HG03095 (cell line): ENCODE results near the gene S100A8.

Experiments
- ATAC-seq: cut with Tn5 transposase; IDR thresholded peaks from one replicate; pipeline ENCODE4 v1.9.1; 2021; ENCODE audit warnings: moderate library complexity; ENCODE audit not compliant: unreplicated experiment

Gene S100A8

DNA sequence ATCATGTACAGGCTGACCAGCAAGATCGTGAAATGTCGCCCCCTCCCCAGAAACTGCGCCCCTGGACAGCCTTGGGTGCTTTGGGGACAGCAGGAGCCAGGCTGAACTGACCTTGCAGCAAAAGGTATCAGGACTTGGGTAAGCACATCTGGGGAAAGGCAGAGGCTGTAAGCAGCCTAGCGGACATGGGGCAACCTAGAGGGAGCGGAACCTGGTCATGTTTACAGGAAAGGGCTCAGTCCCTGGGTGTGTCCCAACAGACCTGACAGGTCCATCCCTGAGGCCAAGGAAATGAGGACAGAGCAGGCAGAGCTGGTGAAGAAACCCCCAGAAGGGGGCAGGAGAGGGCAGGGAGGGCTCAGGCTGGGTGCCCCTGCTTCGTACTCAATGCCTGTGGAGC lies 3.1 kb upstream of the S100A8 start:
- ATAC-seq = no peak

GRCh38 chr1:153392822-153393221 lies 1.9 kb upstream of the S100A8 start:
- ATAC-seq = no peak

- no peak for ATAC-seq
Observed at GRCh38 chr1:153392258-153392657, 1.4 kb upstream of the S100A8 start.

- ATAC-seq = no peak
Observed at GRCh38 chr1:153389973-153390879, 647 bp downstream of the S100A8 start.

DNA sequence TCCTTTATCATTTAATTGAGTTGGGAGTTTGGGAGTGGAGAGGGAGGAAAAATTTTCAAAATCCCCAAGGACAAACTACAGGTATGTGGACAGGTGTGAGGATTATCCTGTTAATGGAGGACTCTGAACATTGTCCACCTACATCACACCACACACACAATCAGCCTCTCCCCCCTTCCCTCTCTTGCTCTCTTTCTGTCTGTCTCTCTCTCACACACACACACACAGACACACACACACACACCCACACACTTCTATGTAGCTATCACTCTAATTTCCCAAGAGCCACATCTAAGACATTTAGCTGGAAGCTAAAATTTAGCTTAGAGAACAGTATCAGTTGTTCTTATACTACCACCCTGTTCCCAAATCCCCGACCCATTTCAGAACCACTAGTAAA lies 1.5 kb downstream of the S100A8 start:
- no peak for ATAC-seq

- no peak for ATAC-seq
Observed at GRCh38 chr1:153387785-153388184, 3.1 kb downstream of the S100A8 start.

GRCh38 chr1:153387001-153387400 lies 3.9 kb downstream of the S100A8 start:
- ATAC-seq = no peak

GRCh38 chr1:153386500-153386901 lies 4.4 kb downstream of the S100A8 start:
- ATAC-seq = no peak

DNA sequence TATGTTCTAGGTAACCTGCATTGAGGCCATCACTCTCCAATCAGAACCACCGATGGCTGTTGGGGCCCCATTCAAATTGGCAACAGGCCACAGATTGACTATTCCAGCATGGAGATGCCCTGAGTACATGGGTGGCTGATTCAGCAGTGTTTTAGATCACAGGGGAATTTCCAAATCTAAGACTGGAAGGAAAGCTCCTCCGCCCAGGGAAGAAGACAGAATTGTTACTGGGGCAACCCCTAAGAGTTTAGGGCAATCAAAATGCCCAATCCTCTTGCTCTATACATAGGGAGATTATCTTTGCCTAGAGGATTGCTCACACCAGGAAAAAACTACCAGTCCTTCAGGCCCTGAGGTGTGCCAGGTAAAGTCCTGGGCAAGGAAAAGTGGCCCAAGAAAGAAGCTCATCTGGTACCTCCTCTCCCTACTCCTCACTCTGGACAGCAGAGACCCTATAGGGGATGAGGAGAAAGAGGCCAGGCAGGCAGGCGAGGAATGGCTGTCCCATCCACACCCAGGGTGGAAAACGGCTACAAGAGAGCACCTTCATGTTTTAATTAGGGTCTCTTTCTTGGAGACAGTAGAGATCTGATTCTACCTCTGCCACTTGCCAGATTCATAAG lies 5.8 kb downstream of the S100A8 start:
- no peak for ATAC-seq

DNA sequence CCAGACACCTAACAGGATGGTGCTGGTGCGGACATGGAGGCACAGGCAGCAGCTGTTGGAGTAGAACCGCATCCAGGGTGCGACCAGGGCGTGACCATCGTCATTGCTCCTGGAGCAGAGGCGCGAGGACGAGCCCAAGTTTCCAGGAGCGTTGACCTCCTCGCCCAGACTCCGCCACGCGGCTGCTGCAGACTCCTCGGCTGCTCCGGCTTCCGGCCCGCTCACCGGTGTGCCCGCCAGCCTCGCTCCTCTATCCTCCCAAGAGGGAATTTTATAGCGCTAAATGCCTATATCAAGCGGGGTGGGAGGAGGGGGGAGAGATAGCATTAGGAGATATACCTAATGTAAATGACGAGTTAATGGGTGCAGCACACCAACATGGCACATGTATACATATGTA lies 10.2 kb downstream of the S100A8 start:
- no peak for ATAC-seq

DNA sequence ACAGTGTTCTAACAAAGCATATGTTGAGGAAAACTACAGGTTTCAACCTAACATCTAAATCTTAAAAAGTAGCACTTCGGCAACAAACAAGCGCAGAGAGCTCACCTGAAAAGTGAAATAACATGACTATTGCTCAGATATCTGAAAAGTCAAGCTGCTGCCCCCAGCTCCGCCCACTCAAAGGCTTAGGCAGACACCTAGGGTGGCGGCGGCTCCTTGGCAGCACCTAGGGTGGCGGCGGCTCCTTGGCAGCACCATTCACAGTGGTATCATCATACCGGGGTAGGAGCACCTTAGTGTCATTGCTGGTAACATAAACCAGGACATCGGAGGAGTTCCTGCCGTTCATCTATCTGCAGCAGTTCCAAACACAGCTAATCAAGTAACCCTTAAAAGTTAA lies 11.3 kb downstream of the S100A8 start:
- no peak for ATAC-seq

GRCh38 chr1:153375511-153375910 lies 15.4 kb downstream of the S100A8 start, which contains the start of gene S100A12:
Gene S100A12 (minus strand): TSS chr1:153375621. CDS start chr1:153374592, 1,029 bp downstream.
- ATAC-seq = no peak

GRCh38 chr1:153374071-153374470 lies 16.8 kb downstream of the S100A8 start:
- no peak for ATAC-seq

DNA sequence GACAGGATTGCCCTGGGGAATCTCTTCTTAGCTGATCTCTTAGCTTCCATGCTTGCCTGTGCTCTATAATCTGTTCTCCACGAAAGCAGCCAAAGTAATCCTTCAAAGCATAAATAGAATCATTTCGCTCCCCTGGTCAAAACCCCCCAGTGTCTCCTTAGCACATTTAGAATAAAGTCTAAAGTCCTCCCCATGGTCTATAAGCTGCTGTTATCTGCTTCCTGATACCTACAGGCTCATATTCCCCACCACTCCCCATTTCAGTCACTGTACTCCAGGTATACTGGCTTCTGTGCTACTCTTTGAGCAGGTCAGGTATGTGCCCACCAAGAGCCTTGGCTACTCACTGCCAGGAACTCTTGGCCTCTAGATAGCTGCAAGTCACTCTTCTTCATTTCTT lies 18.3 kb downstream of the S100A8 start:
- ATAC-seq = no peak

GRCh38 chr1:153371231-153371630 lies 19.6 kb downstream of the S100A8 start:
- no peak for ATAC-seq

- no peak for ATAC-seq
Observed at GRCh38 chr1:153370146-153370545, 20.7 kb downstream of the S100A8 start.

DNA sequence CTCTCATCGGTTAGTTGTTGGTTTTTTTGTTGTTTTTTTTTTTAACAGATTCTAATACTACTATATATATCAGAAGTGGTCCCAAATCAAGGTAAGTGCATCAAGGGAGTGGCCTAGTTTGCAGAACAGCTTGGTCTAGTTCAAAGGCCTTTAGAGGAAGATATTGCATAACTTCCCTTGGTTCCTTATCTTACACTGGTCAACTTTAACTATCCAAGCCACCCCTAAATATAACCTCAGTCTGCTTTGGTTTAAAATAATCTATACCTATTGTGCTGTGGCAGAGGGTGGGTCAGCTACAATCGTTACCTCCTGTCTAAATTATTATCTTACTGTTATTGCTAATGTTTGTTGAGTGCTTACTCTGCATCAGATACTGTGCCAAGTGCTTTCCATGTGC lies 22.4 kb downstream of the S100A8 start:
- ATAC-seq = no peak

DNA sequence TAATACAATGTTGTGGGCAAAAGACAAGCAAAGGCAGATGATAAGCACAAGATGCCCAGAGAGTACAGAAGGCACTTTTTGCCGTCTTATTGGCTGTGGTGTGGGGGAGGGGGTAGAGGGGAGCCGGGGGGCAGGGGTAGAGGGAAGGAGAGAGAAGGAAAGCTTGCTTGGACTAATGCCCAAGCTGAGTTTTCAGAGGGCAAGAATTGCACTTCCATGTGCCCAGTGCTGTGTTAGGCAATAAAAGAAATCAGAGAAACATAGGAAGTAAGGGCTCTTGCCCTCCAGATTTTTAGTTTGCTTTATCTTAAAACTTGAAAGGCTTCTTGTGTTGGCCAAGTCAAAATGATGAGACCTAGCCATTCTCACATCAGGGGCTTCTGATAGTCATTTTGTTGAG lies 23.8 kb downstream of the S100A8 start:
- no peak for ATAC-seq

DNA sequence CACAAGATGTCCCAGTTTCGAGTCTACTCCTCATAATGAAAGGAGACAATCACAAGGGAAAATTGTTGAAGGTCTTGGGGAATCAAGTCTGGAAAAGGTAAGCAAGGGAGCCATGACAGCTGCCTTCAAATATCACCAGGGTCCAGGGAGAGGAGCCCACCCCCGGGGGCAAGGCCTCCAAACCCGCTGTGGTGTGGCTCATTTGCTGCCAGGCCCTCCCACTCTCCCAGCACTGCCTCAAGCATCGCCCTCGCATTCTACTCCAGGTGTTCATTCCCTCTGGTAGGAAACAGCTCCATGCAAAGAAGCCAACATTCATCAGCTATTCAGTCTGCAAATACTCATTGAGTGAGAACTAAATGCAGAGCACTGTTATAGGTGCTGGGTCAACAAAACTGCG lies 24.6 kb downstream of the S100A8 start:
- no peak for ATAC-seq

DNA sequence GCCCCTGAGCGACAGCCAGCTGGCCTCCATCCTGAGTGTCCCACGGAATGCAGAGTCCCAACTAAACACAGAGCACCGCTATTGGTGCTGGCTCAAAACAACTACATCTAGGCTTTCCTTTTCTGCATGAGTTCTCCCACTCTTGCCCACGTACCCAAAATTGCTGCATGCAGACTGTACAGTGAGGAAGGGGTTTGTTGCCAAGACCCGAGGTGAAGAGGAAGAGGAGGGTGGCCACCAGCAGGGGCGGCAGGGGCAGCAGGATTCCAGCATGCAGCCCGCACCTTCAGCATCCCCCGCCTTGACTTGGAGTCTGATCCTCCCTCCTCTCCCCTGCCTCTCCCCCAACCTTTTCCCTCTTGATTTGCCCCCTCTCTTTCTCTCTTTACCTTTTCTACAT lies 25.2 kb downstream of the S100A8 start:
- no peak for ATAC-seq

DNA sequence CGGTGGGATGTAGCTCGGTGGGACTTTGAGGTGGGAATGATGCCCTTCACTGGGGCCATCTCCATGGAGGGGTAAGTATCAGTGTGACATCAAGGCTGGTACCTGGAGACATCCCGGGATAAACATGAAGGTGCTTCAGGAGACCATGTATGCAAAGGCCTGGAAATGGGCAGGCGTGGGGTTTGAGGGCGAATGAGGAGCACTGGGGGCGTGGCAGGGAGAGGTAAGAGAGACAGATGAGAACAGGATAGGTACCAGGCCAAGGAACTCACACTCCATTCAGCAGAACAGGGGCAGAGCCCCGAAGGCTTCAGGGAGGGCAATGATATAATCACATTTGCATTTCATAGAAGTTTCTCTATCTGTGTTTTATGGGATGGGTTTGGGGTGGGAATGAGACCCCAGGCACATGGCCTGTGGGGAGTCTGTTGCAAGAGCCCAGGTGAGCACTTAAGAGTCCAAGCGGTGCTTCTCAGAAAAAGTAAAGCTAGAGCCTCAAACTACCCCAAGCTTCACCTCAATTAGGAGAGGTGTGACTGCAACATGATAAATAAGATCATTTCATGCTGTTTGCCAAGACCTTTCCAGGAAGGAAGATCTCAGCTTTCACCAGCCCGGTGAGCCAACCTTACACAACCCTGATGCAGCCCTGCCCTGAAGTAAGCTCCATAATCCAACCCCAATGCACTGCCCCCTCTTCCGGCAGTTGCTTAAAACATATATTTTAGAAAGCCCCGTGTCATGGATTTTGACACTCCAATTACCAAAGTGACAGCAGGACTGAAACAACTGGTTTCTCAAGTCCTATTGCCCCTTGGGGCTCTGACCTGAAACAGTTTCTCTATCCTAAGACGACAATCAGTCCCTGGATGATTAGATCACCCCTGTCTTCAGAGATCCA lies 25.9 kb downstream of the S100A8 start:
- ATAC-seq = no peak
